Mesendoderm (in vitro differentiated cells): Measurements from ENCODE around the gene ADAMTS17.

Experiments used
- DNase-seq: peaks from one replicate; pipeline ENCODE4 v3.0.0; 2013
- H2AK5ac ChIP-seq: 2 replicates; pipeline ENCODE4 v1.6.1; 2013; ENCODE audit warnings: low read length, inconsistent platforms
- H2BK120ac ChIP-seq: 2 replicates; pipeline ENCODE4 v1.6.1; 2013; ENCODE audit warnings: low read depth, mild to moderate bottlenecking, low read length, moderate library complexity, mixed read lengths
- H2BK15ac ChIP-seq: replicated peaks from 2 replicates; pipeline ENCODE4 v1.6.1; 2013; ENCODE audit warnings: low read depth, mild to moderate bottlenecking, moderate library complexity
- H2BK5ac ChIP-seq: 2 replicates; pipeline ENCODE4 v1.6.1; 2013; ENCODE audit warnings: low read length, inconsistent platforms
- H3K18ac ChIP-seq: 2 replicates; pipeline ENCODE4 v1.6.1; 2013; ENCODE audit warnings: mild to moderate bottlenecking, low read length, mixed read lengths
- H3K23ac ChIP-seq: one replicate; pipeline ENCODE4 v1.6.1; 2013; ENCODE audit warnings: low read length
- H3K27ac ChIP-seq: 2 replicates; pipeline ENCODE4 v1.5.1; 2013; ENCODE audit warnings: low read depth, mild to moderate bottlenecking, inconsistent platforms, low read length, moderate library complexity
- H3K27me3 ChIP-seq: 2 replicates; pipeline ENCODE4 v1.6.1; 2013; ENCODE audit warnings: low read length, control low read depth, mild to moderate bottlenecking, inconsistent platforms; ENCODE audit not compliant: insufficient read depth, poor library complexity
- H3K36me3 ChIP-seq: 2 replicates; pipeline ENCODE4 v1.6.1; 2013; ENCODE audit warnings: low read length, inconsistent platforms; ENCODE audit not compliant: control insufficient read depth, insufficient read depth
- H3K4ac ChIP-seq: one replicate; pipeline ENCODE4 v1.6.1; 2013; ENCODE audit warnings: low read depth, mild to moderate bottlenecking, low read length, moderate library complexity
- H3K4me1 ChIP-seq: 2 replicates; pipeline ENCODE4 v1.6.1; 2013; ENCODE audit warnings: low read depth, low read length, inconsistent platforms; ENCODE audit not compliant: control insufficient read depth
- H3K4me2 ChIP-seq: 2 replicates; pipeline ENCODE4 v1.6.1; 2013; ENCODE audit warnings: low read length
- H3K4me3 ChIP-seq: 2 replicates; pipeline ENCODE4 v1.5.1; 2013; ENCODE audit warnings: mild to moderate bottlenecking, low read length
- H3K56ac ChIP-seq: one replicate; pipeline ENCODE4 v1.6.1; 2013; ENCODE audit warnings: low read length
- H3K79me1 ChIP-seq: 2 replicates; pipeline ENCODE4 v1.6.1; 2013; ENCODE audit warnings: low read length, inconsistent platforms
- H3K79me2 ChIP-seq: 2 replicates; pipeline ENCODE4 v1.6.1; 2013; ENCODE audit warnings: mild to moderate bottlenecking, low read length; ENCODE audit not compliant: control insufficient read depth, insufficient read depth
- H3K9ac ChIP-seq: 2 replicates; pipeline ENCODE4 v1.6.1; 2013; ENCODE audit warnings: low read length, inconsistent platforms
- H4K5ac ChIP-seq: one replicate; pipeline ENCODE4 v1.6.1; 2013; ENCODE audit warnings: low read length
- H4K8ac ChIP-seq: one replicate; pipeline ENCODE4 v1.6.1; 2013; ENCODE audit warnings: low read depth, mild to moderate bottlenecking, control low read depth, low read length, moderate library complexity
- WGBS: extraction: QIAGEN DNeasy Blood & Tissue Kit; methylation state at CpG from one replicate; pipeline ENCODE4 v1.1.7; 2013; ENCODE audit warnings: low lambda C conversion rate, missing lambda C conversion rate; ENCODE audit not compliant: insufficient coverage; ENCODE audit errors: extremely low coverage; 5-methylcytosine and 5-hydroxymethylcytosine counted together

The ADAMTS17 gene

GRCh38 chr15:100131321-100132224 lies 210.2 kb downstream of the ADAMTS17 start:
- Histone ChIP-seq H3K56ac (no peak overlapping the region), H3K27ac (no peak overlapping the region), H3K79me1 (no peaks in the 10 kb centered on the region), H3K4me1 (no peaks in the 10 kb centered on the region), H3K36me3 (no peaks in the 10 kb centered on the region), H3K9ac (no peak overlapping the region), H2BK15ac (no peak overlapping the region), H2AK5ac (no peak overlapping the region), H2BK120ac (no peak overlapping the region), H3K79me2 (no peaks in the 10 kb centered on the region), H3K4me2 (no peak overlapping the region), H3K27me3 (no peaks in the 10 kb centered on the region), H4K8ac (no peak overlapping the region), H3K4me3 (no peak overlapping the region), H3K4ac (no peak overlapping the region), H4K5ac (no peak overlapping the region), H2BK5ac (no peak overlapping the region), H3K18ac (no peak overlapping the region), H3K23ac (no peak overlapping the region)
- WGBS, result no CpG with 5 or more reads among the region's 25 CpGs
- no peak for DNase-seq

DNA sequence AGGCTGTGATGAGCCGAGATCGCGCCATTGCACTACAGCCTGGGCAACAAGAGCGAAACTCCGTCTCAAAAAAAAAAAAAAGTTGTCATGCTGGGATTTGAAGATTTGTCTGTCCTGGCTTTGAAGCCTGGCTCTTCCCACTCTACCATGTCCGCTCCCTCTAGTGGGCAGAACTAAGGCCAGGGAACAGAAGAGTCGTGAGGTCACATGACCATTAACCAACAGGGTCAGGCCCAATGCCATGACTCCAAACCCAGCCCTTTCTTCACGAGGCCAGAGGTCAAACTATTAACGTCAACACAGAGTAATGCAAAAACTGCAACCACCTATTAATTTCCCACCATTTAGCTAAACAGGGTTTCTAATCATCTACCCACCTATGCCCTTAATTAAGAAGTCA lies 212.1 kb downstream of the ADAMTS17 start:
- Histone ChIP-seq H3K18ac (no peak overlapping the region), H3K27me3 (no peaks in the 10 kb centered on the region), H3K4me2 (no peak overlapping the region), H3K23ac (no peak overlapping the region), H3K4me1 (no peaks in the 10 kb centered on the region), H2BK5ac (no peak overlapping the region), H3K4me3 (no peak overlapping the region), H3K9ac (no peak overlapping the region), H2AK5ac (no peak overlapping the region), H3K36me3 (no peaks in the 10 kb centered on the region), H4K5ac (no peak overlapping the region), H3K79me2 (no peaks in the 10 kb centered on the region), H4K8ac (no peak overlapping the region), H3K56ac (no peak overlapping the region), H3K4ac (no peak overlapping the region), H2BK15ac (no peak overlapping the region), H2BK120ac (no peak overlapping the region), H3K27ac (no peak overlapping the region), H3K79me1 (no peaks in the 10 kb centered on the region)
- WGBS, result no CpG with 5 or more reads among the region's 9 CpGs
- DNase-seq, result peak; percentile 76

DNA sequence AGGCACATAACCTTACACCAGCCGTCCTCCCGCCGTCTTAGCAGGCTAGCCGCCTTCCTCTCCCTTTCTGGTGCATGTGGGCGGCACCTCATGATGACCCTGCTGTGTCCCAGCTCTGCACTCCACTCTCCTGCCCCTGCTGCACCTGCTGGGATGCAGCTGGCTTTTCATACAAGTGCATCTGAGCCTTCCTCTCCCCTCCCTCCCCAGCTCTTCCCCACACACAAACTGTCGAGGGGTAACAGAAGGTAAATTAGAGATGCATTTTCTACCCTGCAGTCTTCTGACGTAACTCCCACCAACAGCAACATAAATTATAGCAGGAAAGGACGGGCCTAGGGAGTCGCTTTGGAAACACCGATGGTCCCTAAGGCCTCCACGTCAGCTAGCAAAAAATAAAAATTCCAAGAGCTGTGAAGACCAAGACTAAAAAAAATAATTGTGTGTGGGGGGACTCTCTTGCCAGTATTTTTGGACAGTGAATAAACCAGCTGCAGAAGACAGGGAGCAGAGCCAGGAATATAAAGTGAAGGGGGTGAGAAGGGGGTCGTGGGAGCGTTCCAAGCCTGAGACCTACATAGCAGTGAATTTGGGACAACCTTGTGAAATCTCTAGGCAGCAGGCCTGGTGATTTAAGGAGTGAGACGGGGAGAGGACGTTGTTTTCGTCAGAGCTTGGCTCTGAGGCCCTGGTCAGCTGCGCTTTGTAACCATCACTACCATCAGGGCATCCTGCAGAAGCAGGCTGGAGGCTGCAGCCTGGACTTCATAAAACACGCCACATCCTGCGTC lies 216.2 kb downstream of the ADAMTS17 start:
- H3K23ac ChIP-seq, result no peak overlapping the region
- H3K27ac ChIP-seq, result no peak overlapping the region
- no peaks in the 10 kb centered on the region for H3K79me1 ChIP-seq

DNA sequence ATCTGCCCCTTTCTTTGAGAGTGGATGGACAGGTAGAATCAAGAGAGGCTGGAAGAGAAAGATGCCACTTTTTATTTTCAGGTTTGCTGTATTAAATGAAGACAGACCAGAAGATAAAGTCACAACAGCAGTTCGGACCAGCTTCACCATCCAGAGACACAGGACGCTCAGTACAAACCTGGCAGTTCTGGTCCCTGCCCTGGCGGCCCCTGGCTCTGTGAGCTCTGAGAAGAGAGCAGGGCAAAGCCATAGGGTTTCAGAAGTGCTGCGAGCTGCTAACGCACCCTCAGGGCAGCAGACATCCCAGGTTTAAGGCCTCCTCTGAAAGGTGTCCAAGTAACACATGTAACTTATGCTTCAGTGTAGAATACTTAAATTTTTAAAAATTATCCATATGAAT lies 216.8 kb downstream of the ADAMTS17 start:
- H3K79me2 ChIP-seq, result no peaks in the 10 kb centered on the region
- H3K4me3 ChIP-seq, result no peak overlapping the region
- H3K9ac ChIP-seq, result no peak overlapping the region
- no peak for DNase-seq
- no peak overlapping the region for H3K56ac ChIP-seq
- H3K79me1 ChIP-seq, result no peaks in the 10 kb centered on the region
- H3K18ac ChIP-seq, result no peak overlapping the region
- H4K5ac ChIP-seq, result no peak overlapping the region
- no peak overlapping the region for H4K8ac ChIP-seq
- no peak overlapping the region for H2BK120ac ChIP-seq
- no peak overlapping the region for H3K23ac ChIP-seq
- H2BK5ac ChIP-seq, result no peak overlapping the region
- H3K27ac ChIP-seq, result no peak overlapping the region
- H2BK15ac ChIP-seq, result no peak overlapping the region
- no peak overlapping the region for H2AK5ac ChIP-seq
- H3K4me2 ChIP-seq, result no peak overlapping the region
- no peaks in the 10 kb centered on the region for H3K4me1 ChIP-seq
- no peaks in the 10 kb centered on the region for H3K36me3 ChIP-seq
- H3K27me3 ChIP-seq, result no peaks in the 10 kb centered on the region
- H3K4ac ChIP-seq, result no peak overlapping the region
- WGBS, result no CpG with 5 or more reads among the region's 5 CpGs

More for the DNA sequence above, 216.2 kb downstream of the ADAMTS17 start:
- H2BK5ac ChIP-seq, result no peak overlapping the region
- H3K27me3 ChIP-seq, result no peaks in the 10 kb centered on the region
- H3K36me3 ChIP-seq, result no peaks in the 10 kb centered on the region
- H3K4me1 ChIP-seq, result no peaks in the 10 kb centered on the region
- H3K56ac ChIP-seq, result no peak overlapping the region
- H3K18ac ChIP-seq, result no peak overlapping the region
- no peak overlapping the region for H2BK15ac ChIP-seq
- no peak overlapping the region for H4K5ac ChIP-seq
- DNase-seq, result no peak
- no peak overlapping the region for H3K4me2 ChIP-seq
- no peak overlapping the region for H2BK120ac ChIP-seq
- no peaks in the 10 kb centered on the region for H3K79me2 ChIP-seq
- no peak overlapping the region for H3K4me3 ChIP-seq
- no peak overlapping the region for H3K4ac ChIP-seq
- no peak overlapping the region for H3K9ac ChIP-seq
- H4K8ac ChIP-seq, result no peak overlapping the region
- no CpG with 5 or more reads among the region's 19 CpGs for WGBS
- no peak overlapping the region for H2AK5ac ChIP-seq

DNA sequence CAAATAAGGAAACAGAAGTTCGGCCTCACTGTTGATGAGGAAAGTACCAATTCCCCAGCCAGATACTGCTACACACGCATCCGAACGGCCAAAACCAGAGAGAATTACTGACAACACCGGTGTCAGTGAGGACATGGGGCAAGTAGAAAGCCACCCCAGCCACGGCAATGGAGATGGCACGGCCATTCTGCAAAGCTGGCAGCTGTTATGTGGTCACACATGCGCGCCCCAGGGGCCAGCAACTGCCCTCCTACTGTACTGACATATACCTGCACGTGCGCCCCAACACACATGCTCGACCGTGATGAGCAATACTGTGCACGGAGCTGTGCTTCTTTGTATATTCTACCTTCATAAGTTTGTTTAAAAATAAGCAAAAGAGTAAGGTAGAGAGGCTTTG lies 217.4 kb downstream of the ADAMTS17 start:
- Histone ChIP-seq H2BK120ac (no peak overlapping the region), H2AK5ac (no peak overlapping the region), H3K4ac (no peak overlapping the region), H3K79me1 (no peaks in the 10 kb centered on the region), H3K18ac (no peak overlapping the region), H4K8ac (no peak overlapping the region), H3K27me3 (no peaks in the 10 kb centered on the region), H3K4me3 (no peak overlapping the region), H3K79me2 (no peaks in the 10 kb centered on the region), H4K5ac (no peak overlapping the region), H3K9ac (no peak overlapping the region), H3K27ac (no peak overlapping the region), H3K23ac (no peak overlapping the region), H3K56ac (no peak overlapping the region), H3K4me1 (no peaks in the 10 kb centered on the region), H3K36me3 (no peaks in the 10 kb centered on the region), H2BK15ac (no peak overlapping the region), H2BK5ac (no peak overlapping the region), H3K4me2 (no peak overlapping the region)
- DNase-seq, result no peak
- no CpG with 5 or more reads among the region's 14 CpGs for WGBS
